Measurements from ENCODE around the gene PPIF.

PPIF gene

DNA sequence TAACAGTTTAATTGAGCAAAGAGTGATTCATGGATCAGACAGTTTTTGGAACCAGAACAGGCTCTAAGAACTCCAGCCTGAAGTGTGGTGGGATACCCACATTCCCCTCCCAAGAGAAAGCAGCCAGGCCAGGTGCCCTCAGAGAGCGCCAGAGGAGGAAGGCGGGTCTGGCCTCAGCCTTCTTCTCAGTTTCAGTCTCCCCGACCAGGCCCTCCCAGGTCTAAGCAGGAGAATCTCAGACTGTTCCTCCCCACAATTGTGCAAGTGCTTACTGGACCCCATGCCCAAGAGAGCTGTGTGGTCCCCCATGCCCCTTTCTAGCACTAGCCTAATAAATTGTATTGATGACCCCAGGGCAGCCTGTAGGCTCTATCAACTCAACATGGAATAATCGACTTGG is 25.6 kb downstream of the PPIF start:
- no peak for TF ChIP-seq CTCF (IDR thresholded peaks at IDR 0.05; ENCODE audit: control extremely low read depth, extremely low read depth, low read depth, missing control alignments)
- POLR2A ChIA-PET: no interaction called here
- DNase-seq (ENCODE audit: extremely low spot score): no peak
- CTCF ChIA-PET: interaction anchor here (0.9 to 4.9 kb wide), 14 partner anchors 9 to 675 kb away, joined by 3 to 64 read pairs (median 4); no protein-coding TSS in a partner anchor

GRCh38 chr10:79374312-79375191 is 27.3 kb downstream of the PPIF start:
- ChIA-PET POLR2A (no interaction called here), CTCF (interaction anchor here (0.6 to 4.9 kb wide), 49 partner anchors 8 to 913 kb away, joined by 3 to 64 read pairs (median 5); no protein-coding TSS in a partner anchor)
- peak; percentile 98 for TF ChIP-seq CTCF (IDR thresholded peaks at IDR 0.05; ENCODE audit: control extremely low read depth, extremely low read depth, low read depth, missing control alignments)
- DNase-seq (ENCODE audit: extremely low spot score): peak; percentile 85

GRCh38 chr10:79375321-79376077 is 28.2 kb downstream of the PPIF start:
- no peak for TF ChIP-seq CTCF (IDR thresholded peaks at IDR 0.05; ENCODE audit: control extremely low read depth, extremely low read depth, low read depth, missing control alignments)
- POLR2A ChIA-PET: no interaction called here
- DNase-seq (ENCODE audit: extremely low spot score): peak; percentile 10
- CTCF ChIA-PET: interaction anchor here (0.8 to 4.9 kb wide), 11 partner anchors 11 to 111 kb away, joined by 3 to 64 read pairs (median 5); no protein-coding TSS in a partner anchor

DNA sequence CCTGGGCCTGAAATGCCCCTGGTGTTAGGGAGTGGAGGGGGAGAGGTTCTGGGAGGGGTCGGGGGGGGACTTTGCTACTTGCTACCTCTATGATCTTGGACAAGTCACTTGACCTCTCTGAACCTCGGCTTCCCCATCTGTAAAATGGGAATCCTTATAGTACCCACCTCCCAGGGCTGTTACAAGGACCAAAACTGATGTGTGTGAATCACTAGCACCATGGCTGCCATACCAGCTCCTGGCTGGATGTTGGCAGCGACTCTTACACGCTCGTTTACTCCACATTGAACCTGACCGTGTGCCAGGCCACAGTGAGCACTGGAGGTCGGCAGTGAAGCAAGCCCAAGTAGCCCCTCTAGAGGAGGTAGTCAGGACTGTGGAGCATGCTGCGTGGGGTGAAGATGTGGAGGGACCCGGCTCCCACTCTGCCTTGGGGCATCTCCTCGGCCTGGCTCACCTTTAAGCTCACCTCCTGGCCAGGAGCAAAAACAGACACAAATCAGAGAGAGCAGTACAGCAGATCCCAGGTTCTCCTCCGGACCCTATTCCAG is 28.9 kb downstream of the PPIF start:
- ChIA-PET CTCF (interaction anchor here (0.8 to 4.9 kb wide), 6 partner anchors 12 to 111 kb away, joined by 3 to 64 read pairs (median 4); no protein-coding TSS in a partner anchor), POLR2A (no interaction called here)
- no peak for TF ChIP-seq CTCF (IDR thresholded peaks at IDR 0.05; ENCODE audit: control extremely low read depth, extremely low read depth, low read depth, missing control alignments)
- no peak for DNase-seq (ENCODE audit: extremely low spot score)

DNA sequence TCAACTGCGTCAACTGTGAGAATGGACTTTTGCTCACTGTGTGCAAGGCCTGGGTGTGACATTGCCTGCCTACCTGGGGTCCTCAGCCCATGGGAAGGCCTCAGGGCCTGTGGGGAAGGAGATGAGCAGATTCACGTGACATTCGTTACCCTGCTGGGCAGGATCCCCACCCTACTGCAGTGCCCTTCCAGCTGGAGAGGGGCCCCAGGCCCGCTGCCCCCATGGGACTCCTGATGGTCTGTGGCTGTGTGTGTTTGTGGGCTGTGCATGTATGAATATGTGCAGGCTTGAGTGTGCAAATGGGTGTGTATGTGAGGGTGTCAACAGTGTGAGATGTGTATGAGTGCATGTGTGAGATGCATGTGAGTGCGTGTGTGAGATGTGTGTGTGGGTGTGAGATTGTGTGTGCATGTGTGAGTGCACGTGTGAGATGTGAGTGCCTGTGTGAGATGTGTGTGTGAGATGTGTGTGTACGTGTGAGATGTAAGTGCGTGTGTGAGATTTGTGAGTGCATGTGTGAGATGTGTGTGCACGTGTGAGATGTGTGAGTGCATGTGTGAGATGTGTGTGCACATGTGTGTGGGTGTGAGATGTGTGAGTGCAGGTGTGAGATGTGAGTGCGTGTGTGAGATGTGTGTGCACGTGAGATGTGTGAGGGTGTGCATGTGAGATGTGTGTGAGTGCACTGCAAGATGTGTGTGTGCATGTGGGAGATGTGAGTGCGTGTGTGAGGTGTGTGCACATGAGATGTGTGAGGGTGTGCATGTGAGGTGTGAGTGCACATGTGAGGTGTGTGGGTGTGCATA is 29.7 kb downstream of the PPIF start:
- no peak for DNase-seq (ENCODE audit: extremely low spot score)
- ChIA-PET CTCF (interaction anchor here (1.3 to 4.9 kb wide), 3 partner anchors 64 to 110 kb away, joined by 3 to 64 read pairs (median 5); no protein-coding TSS in a partner anchor), POLR2A (no interaction called here)
- no peak for TF ChIP-seq CTCF (IDR thresholded peaks at IDR 0.05; ENCODE audit: control extremely low read depth, extremely low read depth, low read depth, missing control alignments)

Measured in GM10248 (cell line).